AG04449 (cell line): ENCODE measurements around the gene MEIOB.

Source experiments
- CTCF ChIA-PET: fragments of 350-600 bp; formaldehyde crosslinking; extraction: SDS; loops from one replicate; lab custom pipeline; 2021; ENCODE audit warnings: antibody characterized with exemption; lab: Yijun Ruan, JAX
- POLR2A ChIA-PET: fragments of 400-600, 350-600 bp; formaldehyde crosslinking; extraction: SDS; loops from one replicate; lab custom pipeline; 2020; ENCODE audit warnings: antibody characterized with exemption, inconsistent platforms; lab: Yijun Ruan, JAX
- DNase-seq: peaks from one replicate; pipeline ENCODE4 v3.0.0-alpha.2; 2010; ENCODE audit warnings: low read depth, low spot score
- H3K4me3 ChIP-seq: 2 replicates; pipeline ENCODE4 v1.5.1; 2011; ENCODE audit warnings: low read depth, mild to moderate bottlenecking, control low read depth, low read length
- CTCF ChIP-seq: IDR thresholded peaks from one replicate; pipeline ENCODE4 v1.5.1; 2011; ENCODE audit warnings: mild to moderate bottlenecking, moderate library complexity, low read length, control low read depth, inconsistent platforms; ENCODE audit not compliant: insufficient read depth; ENCODE audit errors: missing control alignments

The MEIOB gene

GRCh38 chr16:1825381-1825863 lies 46.5 kb downstream of the MEIOB start:
- DNase-seq = no peak
- ChIA-PET POLR2A (no interaction called here), CTCF (interaction anchor here (1.1 kb wide), 1 partner anchor 33 kb away, joined by 5 read pairs; no protein-coding TSS in a partner anchor)
- H3K4me3 ChIP-seq = peak overlapping the region; percentile 99
- TF ChIP-seq CTCF = no peak

- ChIA-PET CTCF (interaction anchor here (0.6 to 1.6 kb wide), 5 partner anchors 22 to 126 kb away, joined by 3 to 4 read pairs (median 3); partner anchors contain the start of genes IGFALS and MAPK8IP3), POLR2A (interaction anchor here (1.2 kb wide), 1 partner anchor 41 kb away, joined by 3 read pairs; the partner anchor contains the start of genes NUBP2 and SPSB3)
- DNase-seq = no peak
Measured at GRCh38 chr16:1823821-1824220, 48.1 kb downstream of the MEIOB start.

GRCh38 chr16:1822801-1823200 lies 49.2 kb downstream of the MEIOB start:
- ChIA-PET POLR2A (no interaction called here), CTCF (interaction anchor here (0.7 kb wide), 1 partner anchor 40 kb away, joined by 3 read pairs; the partner anchor contains the start of genes NUBP2 and SPSB3)
- DNase-seq = no peak
- TF ChIP-seq CTCF = no peak
- no peak overlapping the region for H3K4me3 ChIP-seq

More at GRCh38 chr16:1823821-1824220, 48.1 kb downstream of the MEIOB start:
- peak; percentile 47 for TF ChIP-seq CTCF
- H3K4me3 ChIP-seq = no peak overlapping the region

- TF ChIP-seq CTCF = no peak
- no peak overlapping the region for H3K4me3 ChIP-seq
- POLR2A ChIA-PET = no interaction called here
- no peak for DNase-seq
- CTCF ChIA-PET = interaction anchor here (0.7 kb wide), 1 partner anchor 39 kb away, joined by 3 read pairs; the partner anchor contains the start of genes NUBP2 and SPSB3
Measured at GRCh38 chr16:1821861-1822611, 49.9 kb downstream of the MEIOB start.

GRCh38 chr16:1820946-1821290 lies 51.0 kb downstream of the MEIOB start:
- no peak overlapping the region for H3K4me3 ChIP-seq
- CTCF ChIA-PET = no interaction called here
- DNase-seq = no peak
- no peak for TF ChIP-seq CTCF
- POLR2A ChIA-PET = no interaction called here
